Stomach smooth muscle (tissue), 2 donors: ENCODE data around the gene MMP26.
"Not testable (repeated sequence)": the region's sequence is repeated elsewhere in the genome, so short reads cannot be mapped to it uniquely, and the experiment has no call there.

ENCODE experiments used
- H3K27ac ChIP-seq: one replicate; pipeline ENCODE4 v1.7.0; 2013; ENCODE audit warnings: mild to moderate bottlenecking, low read length, inconsistent platforms
- H3K27me3 ChIP-seq, 2 donors: one replicate each; pipeline ENCODE4 v1.7.0; 2013; ENCODE audit warnings: low read length in 2 of 2; ENCODE audit not compliant: insufficient read depth in 2 of 2, control insufficient read depth in 1 of 2
- H3K36me3 ChIP-seq, 2 donors: one replicate each; pipeline ENCODE4 v1.7.0; 2013; ENCODE audit warnings: low read length in 2 of 2; ENCODE audit not compliant: control insufficient read depth in 2 of 2, insufficient read depth in 2 of 2
- H3K4me1 ChIP-seq: one replicate; pipeline ENCODE4 v1.7.0; 2013; ENCODE audit warnings: low read length; ENCODE audit not compliant: control insufficient read depth, insufficient read depth
- H3K4me3 ChIP-seq, 2 donors: one replicate each; pipeline ENCODE4 v1.7.0; 2013; ENCODE audit warnings: low read length in 2 of 2
- H3K9ac ChIP-seq, 2 donors: one replicate each; pipeline ENCODE4 v1.7.0; 2013; ENCODE audit warnings: low read length in 2 of 2, mild to moderate bottlenecking in 1 of 2
- H3K9me3 ChIP-seq, 2 donors: one replicate each; pipeline ENCODE4 v1.7.0; 2013; ENCODE audit warnings: low read length in 2 of 2; ENCODE audit not compliant: control insufficient read depth in 2 of 2
- donor health status: healthy.
- donor health status: Pancreatic carcinoma.

The MMP26 gene

GRCh38 chr11:4682623-4683419 lies 21.8 kb upstream of the MMP26 start:
- H3K27ac ChIP-seq, result no peak overlapping the region
- no peak overlapping the region for H3K9ac ChIP-seq
- H3K9me3 ChIP-seq, result no peaks in the 10 kb centered on the region
- H3K4me1 ChIP-seq, result no peaks in the 10 kb centered on the region
- peaks cover 0 to 2% of the 10 kb centered on the region in 2 donors for H3K27me3 ChIP-seq
- no peak overlapping the region for H3K4me3 ChIP-seq
- no peaks in the 10 kb centered on the region for H3K36me3 ChIP-seq

GRCh38 chr11:4684631-4685285 lies 19.8 kb upstream of the MMP26 start:
- Histone ChIP-seq H3K9me3 (no peaks in the 10 kb centered on the region), H3K4me1 (no peaks in the 10 kb centered on the region), H3K9ac (no peak overlapping the region), H3K36me3 (no peaks in the 10 kb centered on the region), H3K27me3 (peaks cover 0 to 2% of the 10 kb centered on the region in 2 donors), H3K27ac (no peak overlapping the region), H3K4me3 (no peak overlapping the region)

- Histone ChIP-seq H3K4me1 (no peaks in the 10 kb centered on the region), H3K36me3 (no peaks in the 10 kb centered on the region), H3K4me3 (no peak overlapping the region), H3K27me3 (no peaks in the 10 kb centered on the region), H3K9ac (no peak overlapping the region), H3K27ac (no peak overlapping the region), H3K9me3 (no peaks in the 10 kb centered on the region)
Measured at GRCh38 chr11:4695442-4695841, 9.1 kb upstream of the MMP26 start.

- H3K27ac ChIP-seq, result no peak within 1 kb of the TSS
- no peaks in the 10 kb centered on the region for H3K36me3 ChIP-seq
- no peaks in the 10 kb centered on the region for H3K4me1 ChIP-seq
- H3K9me3 ChIP-seq, result no peaks in the 10 kb centered on the region
- H3K9ac ChIP-seq, result no peak within 1 kb of the TSS
- H3K27me3 ChIP-seq, result no peaks in the 10 kb centered on the region
- H3K4me3 ChIP-seq, result no peak within 1 kb of the TSS
Measured at GRCh38 chr11:4697585-4697984, 7.0 kb upstream of the MMP26 start, which contains the start of gene OR51E2. TSS of gene OR51E2 (minus strand) at chr11:4697853. CDS start at chr11:4682711, 15,142 bp downstream.

GRCh38 chr11:4699697-4700435 lies 4.7 kb upstream of the MMP26 start:
- Histone ChIP-seq H3K27me3 (no peaks in the 10 kb centered on the region), H3K27ac (no peak overlapping the region), H3K36me3 (no peaks in the 10 kb centered on the region), H3K9ac (no peak overlapping the region), H3K9me3 (no peaks in the 10 kb centered on the region), H3K4me3 (no peak overlapping the region), H3K4me1 (no peaks in the 10 kb centered on the region)

- H3K27ac ChIP-seq, result no peak overlapping the region
- no peak overlapping the region for H3K4me3 ChIP-seq
- H3K36me3 ChIP-seq, result no peaks in the 10 kb centered on the region
- no peaks in the 10 kb centered on the region for H3K27me3 ChIP-seq
- H3K9me3 ChIP-seq, result no peaks in the 10 kb centered on the region
- no peaks in the 10 kb centered on the region for H3K4me1 ChIP-seq
- no peak overlapping the region for H3K9ac ChIP-seq
Measured at GRCh38 chr11:4700436-4700820, 4.2 kb upstream of the MMP26 start.

GRCh38 chr11:4704790-4705334 lies 278 bp downstream of the MMP26 start:
- no peak overlapping the region for H3K9ac ChIP-seq
- H3K27me3 ChIP-seq, result no peaks in the 10 kb centered on the region
- no peak overlapping the region for H3K27ac ChIP-seq
- no peaks in the 10 kb centered on the region for H3K9me3 ChIP-seq
- H3K4me3 ChIP-seq, result no peak overlapping the region
- no peaks in the 10 kb centered on the region for H3K36me3 ChIP-seq
- H3K4me1 ChIP-seq, result no peaks in the 10 kb centered on the region

- Histone ChIP-seq H3K4me3 (no peak overlapping the region), H3K36me3 (no peaks in the 10 kb centered on the region), H3K4me1 (no peaks in the 10 kb centered on the region), H3K9ac (no peak overlapping the region), H3K9me3 (no peaks in the 10 kb centered on the region), H3K27ac (no peak overlapping the region), H3K27me3 (no peaks in the 10 kb centered on the region)
Measured at GRCh38 chr11:4713241-4713640, 8.7 kb downstream of the MMP26 start.

- Histone ChIP-seq H3K36me3 (no peaks in the 10 kb centered on the region), H3K27ac (no peak overlapping the region), H3K27me3 (no peaks in the 10 kb centered on the region), H3K9me3 (no peaks in the 10 kb centered on the region), H3K4me3 (no peak overlapping the region), H3K4me1 (no peaks in the 10 kb centered on the region), H3K9ac (no peak overlapping the region)
Measured at GRCh38 chr11:4714300-4714699, 9.7 kb downstream of the MMP26 start.

GRCh38 chr11:4722616-4723534 lies 18.3 kb downstream of the MMP26 start:
- not testable (repeated sequence) for H3K27ac ChIP-seq

More at GRCh38 chr11:4722616-4723534, 18.3 kb downstream of the MMP26 start:
- not testable (repeated sequence) for H3K4me3 ChIP-seq, H3K4me1 ChIP-seq, H3K9me3 ChIP-seq, H3K36me3 ChIP-seq, H3K27me3 ChIP-seq, H3K9ac ChIP-seq
